ENCODE data around the gene GSTM2.
"Not testable (repeated sequence)": the region's sequence is repeated elsewhere in the genome, so short reads cannot be mapped to it uniquely, and the experiment has no call there.

The GSTM2 gene

DNA sequence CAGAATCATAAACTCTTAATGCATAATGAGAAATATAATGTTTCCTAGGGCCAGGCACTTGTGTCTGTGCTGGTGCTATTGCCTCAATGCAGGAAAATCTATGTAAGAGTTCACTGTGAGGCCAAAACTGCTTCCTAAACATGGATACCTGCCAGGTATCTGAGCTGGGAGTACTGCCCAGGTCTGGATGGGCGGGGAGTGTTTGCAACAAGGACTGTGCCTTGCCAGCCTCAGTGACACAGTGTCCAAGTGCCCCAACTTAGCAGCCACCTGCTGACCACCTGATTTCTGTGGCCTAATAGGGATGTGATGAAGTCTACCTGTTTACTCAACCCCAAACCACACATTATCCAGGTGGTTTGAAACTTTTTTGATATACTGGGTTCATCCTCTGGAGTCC lies 17.5 kb downstream of the GSTM2 start:
- not testable (repeated sequence) for FAIRE-seq

DNA sequence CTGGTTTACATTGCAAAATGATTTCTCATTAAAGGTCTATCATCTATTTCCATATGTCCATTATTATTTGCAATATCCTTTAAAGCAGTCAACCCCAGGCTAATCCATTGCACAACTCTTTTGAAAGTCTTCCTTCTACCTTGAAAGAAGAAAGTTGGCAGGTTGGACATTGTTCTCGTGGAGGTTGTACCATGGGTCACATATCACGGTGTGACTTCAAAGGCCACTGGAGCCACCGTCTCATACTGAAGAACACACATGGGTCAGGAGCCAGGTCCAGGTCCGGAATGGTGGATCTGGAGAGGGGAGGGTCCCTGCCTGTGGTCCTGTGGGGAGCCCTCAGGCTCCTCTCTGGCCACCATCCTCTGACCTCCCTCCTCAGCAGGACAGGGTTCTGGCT lies 18.0 kb downstream of the GSTM2 start:
- not testable (repeated sequence) for FAIRE-seq

DNA sequence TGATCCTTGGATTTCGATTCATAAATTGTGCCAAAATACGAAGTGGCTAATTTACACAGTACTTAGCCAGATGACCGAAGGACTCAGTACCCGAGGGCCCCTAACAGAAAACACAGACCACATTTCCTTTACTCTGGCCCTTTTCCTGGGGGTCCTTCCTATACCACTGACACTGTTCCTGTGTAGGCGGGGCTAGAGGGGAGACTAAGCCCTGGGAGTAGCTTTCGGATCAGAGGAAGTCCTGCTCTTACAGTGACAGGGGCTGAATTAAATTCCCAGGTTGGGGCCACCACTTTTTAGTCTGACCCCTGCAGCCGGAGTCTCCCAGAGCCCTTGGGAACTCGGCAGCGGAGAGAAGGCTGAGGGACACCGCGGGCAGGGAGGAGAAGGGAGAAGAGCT lies 19.3 kb downstream of the GSTM2 start:
- not testable (repeated sequence) for FAIRE-seq

DNA sequence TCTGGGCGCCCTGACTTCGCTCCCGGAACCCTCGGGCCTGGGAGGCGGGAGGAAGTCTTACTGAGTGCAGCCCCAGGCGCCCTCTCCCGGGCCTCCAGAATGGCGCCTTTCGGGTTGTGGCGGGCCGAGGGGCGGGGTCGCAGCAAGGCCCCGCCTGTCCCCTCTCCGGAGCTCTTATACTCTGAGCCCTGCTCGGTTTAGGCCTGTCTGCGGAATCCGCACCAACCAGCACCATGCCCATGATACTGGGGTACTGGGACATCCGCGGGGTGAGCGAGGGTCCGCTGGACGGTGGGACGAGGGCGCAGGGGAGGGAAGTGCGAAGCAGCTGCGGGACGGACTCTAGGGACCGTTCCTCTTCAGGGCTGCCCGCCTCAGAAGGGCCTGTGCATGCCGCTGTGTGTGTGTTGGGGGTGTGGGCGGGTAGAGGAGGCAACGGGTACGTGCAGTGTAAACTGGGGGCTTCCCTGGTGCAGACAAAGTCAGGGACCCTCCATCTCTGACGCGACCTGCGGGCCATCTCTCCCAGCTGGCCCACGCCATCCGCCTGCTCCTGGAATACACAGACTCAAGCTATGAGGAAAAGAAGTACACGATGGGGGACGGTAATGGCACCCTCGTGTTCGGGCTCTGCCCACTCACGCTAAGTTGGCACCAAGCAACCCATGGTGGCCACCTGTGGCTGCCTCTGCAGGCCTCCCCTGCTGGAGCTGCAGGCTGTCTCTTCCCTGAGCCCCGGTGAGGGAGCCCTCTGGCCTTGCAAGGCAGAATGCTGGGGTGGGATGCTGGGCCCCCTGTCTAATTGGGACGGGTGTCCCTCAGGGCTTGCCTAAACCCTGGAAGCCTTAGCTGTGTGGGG lies 20.0 kb downstream of the GSTM2 start, which contains the start of gene GSTM1:
Gene GSTM1 (plus strand): TSS at position 177 of the 859 bp plus-strand sequence. CDS start 57 bp downstream, at position 234.
- FAIRE-seq = no peak

DNA sequence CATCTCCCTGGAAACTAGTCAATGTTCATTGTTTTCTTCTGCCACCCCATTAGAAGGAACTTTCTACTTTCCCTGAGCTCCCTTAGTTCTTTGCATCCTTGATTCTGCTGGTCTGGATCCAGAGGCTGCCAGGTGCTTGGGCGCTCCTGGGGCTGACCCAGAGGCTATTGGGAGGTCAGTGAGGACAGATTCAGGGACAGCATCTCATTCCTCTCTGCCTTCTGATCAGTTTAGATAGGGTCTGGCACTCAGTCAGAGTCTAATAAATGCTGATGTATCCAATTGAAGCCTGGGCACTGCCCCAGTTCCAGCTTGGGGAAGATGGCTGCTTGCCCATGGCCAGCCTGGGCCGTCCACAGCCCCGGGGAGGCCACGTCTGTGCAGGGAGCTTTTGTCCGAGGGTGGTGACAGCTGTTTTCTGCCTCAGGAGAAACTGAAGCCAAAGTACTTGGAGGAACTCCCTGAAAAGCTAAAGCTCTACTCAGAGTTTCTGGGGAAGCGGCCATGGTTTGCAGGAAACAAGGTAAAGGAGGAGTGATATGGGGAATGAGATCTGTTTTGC lies 22.1 kb downstream of the GSTM2 start:
- FAIRE-seq = no peak

DNA sequence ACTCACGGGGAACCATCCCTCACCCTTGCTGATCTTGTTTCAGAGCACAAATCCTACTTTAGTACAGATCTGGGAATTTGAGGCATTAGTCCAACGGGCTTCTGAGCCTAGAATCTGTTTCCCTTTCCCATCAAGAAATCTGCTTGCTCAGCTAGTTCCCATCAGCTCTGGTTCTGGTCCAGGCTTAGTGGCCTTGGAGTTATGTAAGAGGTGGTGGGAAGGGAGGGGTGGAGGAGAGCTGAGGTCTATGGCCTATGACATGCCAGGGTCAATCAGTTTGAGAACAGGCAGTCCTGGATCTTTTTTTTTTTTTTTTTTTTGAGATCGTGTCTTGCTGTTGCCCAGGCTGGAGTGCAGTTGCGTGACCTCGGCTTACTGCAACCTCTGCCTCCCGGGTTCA lies 23.9 kb downstream of the GSTM2 start:
- no peak for FAIRE-seq

DNA sequence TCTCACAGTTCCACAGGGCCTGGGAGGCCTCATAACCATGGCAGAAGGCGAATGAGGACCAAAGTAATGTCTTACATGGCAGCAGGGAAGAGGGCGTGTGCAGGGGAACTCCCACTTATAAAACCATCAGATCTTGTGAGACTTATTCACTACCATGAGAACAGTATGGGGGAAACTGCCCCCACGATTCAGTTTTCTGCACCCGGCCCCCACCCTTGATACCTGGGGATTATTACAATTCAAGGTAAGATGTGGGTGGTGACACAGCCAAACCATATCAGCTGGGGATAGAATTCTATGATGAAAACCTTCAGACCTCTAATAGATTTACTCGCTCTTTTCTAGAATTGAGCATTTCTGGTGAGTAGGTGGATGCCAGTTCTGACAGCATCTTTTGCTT lies 26.5 kb downstream of the GSTM2 start:
- FAIRE-seq = not testable (repeated sequence)

DNA sequence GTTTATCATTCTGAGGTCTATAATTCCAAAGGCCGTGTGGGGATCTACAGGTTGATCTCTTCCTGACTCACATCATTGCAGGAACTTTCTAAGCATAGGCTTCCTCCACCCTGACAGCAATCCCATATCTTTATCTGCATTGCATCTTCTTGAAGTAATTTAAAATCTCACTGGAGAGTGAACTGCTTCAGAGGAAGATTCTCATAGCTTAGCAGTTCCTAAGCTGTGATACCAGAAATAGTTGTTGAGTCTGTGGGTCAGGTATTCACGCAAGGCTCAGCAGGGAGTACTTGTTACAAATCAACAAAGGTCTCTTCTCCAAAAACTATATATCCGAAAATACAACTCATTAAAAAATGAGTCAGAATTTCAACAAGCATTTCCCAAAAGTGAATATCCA lies 27.3 kb downstream of the GSTM2 start:
- not testable (repeated sequence) for FAIRE-seq

DNA sequence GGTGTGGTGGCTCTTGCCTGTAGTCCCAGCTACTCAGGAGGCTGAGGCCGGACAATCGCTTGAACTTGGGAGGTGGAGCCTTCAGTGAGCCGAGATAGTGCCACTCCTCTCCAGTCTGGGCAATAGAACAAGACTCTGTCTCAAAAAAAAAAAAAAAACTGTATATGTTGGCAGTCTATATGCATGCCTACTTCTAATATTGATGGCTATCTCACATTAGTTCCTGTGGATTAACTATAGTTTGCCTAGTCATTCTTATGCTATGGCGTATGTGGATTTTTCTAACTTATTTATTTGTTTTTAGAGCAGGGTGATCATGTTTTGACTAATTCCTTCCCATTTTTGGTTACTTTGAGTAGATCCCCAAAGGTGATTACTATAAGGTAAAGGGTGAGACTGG lies 29.2 kb downstream of the GSTM2 start:
- no peak for FAIRE-seq

DNA sequence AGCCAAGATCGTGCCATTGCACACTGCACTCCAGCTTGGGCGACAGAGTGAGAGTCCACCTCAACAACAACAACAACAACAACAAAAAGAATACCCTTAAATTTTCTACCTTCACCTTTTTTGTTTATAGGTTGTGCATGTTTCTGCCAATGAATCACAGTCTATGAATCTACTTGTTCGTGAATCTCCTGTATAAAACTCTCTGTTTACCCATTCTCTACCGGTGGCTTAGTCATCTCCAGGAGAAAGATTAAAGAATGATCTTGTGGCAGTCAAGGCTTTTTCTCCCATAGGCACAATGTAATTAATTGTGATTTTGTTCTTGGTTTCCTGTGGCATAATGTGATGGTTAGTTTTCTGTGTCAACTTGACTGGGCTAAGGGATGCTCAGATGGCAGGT lies 30.0 kb downstream of the GSTM2 start:
- not testable (repeated sequence) for FAIRE-seq

DNA sequence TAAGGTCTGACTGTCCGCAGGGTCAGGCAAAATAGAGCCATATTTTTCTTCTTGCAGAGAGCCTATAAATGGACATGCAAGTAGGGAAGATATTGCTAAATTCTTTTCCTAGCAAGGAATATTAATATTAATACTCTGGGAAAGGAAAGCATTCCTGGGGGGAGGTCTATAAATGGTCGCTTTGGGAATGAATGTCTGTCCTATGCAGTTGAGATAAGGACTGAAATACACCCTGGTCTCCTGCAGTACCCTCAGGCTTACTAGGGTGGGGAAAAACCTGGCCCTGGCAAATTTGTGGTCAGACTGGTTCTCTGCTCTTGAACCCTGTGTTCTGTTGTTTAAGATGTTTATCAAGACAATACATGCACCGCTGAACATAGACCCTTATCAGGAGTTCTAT lies 35.1 kb downstream of the GSTM2 start:
- FAIRE-seq = not testable (repeated sequence)

DNA sequence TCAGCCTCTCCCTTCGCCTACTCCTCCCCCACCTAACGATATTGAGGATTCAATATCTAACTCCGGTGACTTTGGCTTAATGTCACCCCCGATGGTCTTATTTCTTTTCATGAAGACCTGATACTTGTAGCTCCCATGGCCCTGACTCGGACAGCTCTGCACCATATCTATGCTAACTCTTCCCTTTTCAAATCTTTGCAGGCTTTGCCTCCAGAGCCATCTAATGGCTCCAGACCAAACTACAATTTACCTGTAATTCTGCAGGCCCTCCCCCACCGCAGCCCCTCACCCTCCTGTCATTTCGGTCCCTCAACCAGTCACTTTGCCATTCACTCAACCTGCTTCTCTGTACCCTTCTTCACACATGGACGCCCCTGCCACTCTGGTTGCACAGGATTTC lies 36.3 kb downstream of the GSTM2 start:
- no peak for FAIRE-seq

DNA sequence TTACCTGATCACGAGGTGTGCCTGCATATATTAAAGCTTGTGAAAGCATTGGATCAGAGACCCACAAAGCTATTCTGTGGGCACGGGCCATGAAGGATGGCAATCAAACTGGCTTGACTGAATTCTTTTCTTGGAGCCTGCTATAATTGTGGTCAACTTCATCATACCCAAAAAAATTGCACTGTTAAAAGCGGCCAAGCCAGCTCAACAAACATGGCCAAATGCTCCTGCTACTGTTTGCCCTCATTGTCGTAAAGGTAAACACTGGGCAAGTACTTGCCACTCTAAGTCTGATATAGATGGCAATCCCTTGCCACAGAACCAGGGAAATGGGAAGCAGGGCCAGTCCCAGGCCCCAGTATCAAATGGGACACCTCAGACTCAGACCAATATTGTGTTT lies 37.6 kb downstream of the GSTM2 start:
- FAIRE-seq = no peak

DNA sequence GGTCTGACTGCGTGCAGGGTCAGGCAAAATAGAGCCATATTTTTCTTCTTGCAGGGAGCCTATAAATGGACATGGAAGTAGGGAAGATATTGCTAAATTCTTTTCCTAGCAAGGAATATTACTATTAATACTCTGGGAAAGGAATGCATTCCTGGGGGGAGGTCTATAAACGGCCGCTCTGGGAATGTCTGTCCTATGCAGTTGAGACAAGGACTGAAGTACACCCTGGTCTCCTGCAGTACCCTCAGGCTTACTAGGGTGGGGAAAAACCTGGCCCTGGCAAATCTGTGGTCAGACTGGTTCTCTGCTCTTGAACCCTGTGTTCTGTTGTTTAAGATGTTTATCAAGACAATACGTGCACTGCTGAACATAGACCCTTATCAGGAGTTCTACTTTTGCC lies 41.1 kb downstream of the GSTM2 start:
- FAIRE-seq = not testable (repeated sequence)

DNA sequence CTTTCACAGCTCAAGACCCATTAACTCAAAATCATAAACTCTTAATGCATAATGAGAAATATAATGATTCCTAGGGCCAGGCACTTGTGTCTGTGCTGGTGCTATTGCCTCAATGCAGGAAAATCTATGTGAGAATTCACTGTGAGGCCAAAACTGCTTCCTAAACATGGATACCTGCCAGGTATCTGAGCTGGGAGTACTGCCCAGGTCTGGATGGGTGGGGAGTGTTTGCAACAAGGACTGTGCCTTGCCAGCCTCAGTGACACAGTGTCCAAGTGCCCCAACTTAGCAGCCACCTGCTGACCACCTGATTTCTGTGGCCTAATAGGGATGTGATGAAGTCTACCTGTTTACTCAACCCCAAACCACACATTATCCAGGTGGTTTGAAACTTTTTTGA lies 42.0 kb downstream of the GSTM2 start:
- not testable (repeated sequence) for FAIRE-seq

DNA sequence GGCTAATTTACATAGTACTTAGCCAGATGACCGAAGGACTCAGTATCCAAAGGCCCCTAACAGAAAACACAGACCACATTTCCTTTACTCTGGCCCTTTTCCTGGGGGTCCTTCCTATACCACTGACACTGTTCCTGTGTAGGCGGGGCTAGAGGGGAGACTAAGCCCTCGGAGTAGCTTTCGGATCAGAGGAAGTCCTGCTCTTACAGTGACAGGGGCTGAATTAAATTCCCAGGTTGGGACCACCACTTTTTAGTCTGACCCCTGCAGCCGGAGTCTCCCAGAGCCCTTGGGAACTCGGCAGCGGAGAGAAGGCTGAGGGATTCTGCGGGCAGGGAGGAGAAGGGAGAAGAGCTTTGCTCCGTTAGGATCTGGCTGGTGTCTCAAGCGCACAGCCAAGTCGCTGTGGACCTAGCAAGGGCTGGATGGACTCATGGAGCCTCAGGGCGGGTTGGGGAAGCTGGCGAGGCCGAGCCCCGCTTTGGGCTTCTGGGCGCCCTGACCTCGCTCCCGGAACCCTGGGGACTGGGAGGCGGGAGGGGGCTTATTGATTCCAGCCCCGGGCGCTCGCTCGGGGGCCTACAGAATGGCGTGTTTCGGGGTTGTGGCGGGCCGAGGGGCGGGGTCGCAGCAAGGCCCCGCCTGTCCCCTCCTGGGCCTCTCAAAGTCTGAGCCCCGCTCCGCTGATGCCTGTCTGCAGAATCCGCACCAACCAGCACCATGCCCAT lies 43.9 kb downstream of the GSTM2 start, which contains the start of gene GSTM5:
Gene GSTM5 (plus strand): TSS at position 659 of the 728 bp plus-strand sequence. CDS start 62 bp downstream, at position 721.
- FAIRE-seq = not testable (repeated sequence)

DNA sequence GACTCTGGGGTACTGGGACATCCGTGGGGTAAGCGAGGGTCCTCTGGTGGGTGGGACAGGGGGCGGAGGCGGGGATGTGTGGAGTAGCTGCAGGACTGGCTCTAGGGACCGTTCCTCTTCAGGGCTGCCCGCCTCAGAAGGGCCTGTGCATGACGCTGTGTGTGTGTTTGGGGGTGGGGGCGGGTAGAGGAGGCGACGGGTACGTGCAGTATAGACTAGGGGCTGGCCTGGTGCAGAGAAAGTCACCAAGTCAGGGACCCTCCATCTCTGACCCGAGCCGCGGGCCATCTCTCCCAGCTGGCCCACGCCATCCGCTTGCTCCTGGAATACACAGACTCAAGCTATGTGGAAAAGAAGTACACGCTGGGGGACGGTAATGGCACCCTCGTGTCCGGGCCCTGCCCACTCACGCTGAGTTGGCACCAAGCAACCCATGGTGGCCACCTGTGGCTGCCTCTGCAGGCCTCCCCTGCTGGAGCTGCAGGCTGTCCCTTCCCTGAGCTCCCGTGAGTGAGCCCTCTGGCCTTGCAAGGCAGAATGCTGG lies 44.5 kb downstream of the GSTM2 start:
- no peak for FAIRE-seq

DNA sequence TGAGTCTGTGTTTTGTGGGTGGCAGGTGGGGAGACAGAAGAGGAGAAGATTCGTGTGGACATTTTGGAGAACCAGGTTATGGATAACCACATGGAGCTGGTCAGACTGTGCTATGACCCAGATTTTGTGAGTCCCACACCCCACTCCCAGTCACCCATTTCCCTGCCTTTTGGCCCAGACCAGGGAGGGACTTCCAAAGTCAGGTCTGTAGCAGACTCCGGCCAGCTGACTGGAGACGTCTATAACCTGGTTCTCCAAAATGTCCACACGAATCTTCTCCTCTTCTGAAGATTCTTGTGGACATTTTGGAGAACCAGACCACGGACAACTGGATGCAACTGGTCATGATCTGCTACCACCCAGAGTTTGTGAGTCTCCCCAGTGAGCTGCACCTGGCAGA lies 45.8 kb downstream of the GSTM2 start:
- no peak for FAIRE-seq

DNA sequence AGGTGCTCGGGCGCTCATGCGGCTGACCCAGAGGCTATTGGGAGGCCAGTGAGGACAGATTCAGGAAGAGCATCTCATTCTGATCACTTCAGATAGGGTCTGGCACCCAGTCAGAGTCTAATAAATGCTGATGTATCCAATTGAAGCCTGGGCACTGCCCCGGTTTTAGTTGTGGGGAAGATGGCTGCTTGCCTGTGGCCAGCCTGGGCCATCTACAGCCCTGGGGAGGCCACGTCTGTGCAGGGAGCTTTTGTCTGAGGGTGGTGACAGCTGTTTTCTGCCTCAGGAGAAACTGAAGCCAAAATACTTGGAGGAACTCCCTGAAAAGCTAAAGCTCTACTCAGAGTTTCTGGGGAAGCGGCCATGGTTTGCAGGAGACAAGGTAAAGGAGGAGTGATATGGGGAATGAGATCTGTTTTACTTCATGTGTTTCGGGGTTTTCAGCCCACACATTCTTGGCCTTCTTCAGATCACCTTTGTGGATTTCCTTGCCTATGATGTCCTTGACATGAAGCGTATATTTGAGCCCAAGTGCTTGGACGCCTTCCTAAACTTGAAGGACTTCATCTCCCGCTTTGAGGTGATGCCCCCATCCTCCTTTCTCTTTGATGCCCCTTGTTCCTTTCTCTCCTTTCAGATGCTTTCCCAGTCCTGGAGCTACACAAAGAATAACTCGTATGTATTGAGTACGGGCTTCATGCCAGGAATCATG lies 47.0 kb downstream of the GSTM2 start:
- FAIRE-seq = no peak

DNA sequence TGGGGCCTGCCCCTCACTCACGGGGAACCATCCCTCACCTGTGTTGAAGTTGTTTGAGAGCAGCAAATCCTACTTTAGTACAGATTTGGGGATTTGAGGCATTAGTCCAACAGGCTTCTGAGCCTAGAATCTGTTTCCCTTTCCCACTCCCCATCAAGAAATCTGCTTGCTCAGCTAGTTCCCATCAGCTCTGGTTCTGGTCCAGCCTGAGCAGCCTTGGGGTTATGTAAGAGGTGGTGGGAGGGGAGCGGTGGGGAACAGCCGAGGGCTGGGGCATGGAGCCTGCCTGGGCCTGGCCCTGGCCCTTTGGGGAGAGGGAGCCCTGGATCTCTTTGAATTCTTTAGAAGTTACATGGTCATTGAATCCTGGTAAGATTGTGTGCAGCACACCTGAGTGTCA lies 48.3 kb downstream of the GSTM2 start:
- FAIRE-seq = no peak

DNA sequence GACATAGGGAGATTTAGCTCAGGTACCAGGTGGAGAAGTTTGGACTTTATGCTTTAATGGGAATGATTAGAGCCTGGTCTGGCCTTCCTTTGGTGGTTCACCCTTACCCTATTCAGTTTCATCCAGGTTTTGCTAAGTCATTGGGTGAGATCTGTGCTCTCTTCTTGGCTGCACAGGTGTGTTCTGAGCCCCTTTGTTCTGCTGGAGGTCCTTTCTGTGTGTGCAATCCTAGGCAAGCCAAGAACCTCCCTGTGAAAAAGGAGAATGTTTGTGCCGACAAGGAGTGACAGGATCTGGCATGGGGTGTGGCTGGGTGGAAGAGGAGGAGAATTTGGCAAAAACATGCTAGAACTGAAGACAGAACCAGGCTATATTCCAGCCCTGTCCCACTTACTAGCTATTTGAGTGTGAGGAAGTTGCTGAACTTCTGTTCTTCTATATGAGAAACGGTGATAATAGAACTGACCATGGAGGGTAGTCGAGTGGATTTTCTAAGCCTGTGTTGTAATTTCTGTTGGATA lies 48.8 kb downstream of the GSTM2 start:
- FAIRE-seq = no peak

DNA sequence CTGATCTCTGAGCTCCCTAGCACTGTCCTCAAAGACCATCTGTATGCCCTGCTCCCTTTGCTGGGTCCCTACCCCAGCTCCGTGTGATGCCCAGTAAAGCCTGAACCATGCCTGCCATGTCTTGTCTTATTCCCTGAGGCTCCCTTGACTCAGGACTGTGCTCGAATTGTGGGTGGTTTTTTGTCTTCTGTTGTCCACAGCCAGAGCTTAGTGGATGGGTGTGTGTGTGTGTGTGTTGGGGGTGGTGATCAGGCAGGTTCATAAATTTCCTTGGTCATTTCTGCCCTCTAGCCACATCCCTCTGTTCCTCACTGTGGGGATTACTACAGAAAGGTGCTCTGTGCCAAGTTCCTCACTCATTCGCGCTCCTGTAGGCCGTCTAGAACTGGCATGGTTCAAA lies 49.9 kb downstream of the GSTM2 start:
- FAIRE-seq = no peak
